Keratinocyte (primary cell): ENCODE data around the gene SHLD2. TPM values are rescaled to one million over a fixed set of nuclear protein-coding genes. Genes with fewer than 3 reads are reported as not detected.
"Not testable (repeated sequence)": the region's sequence is repeated elsewhere in the genome, so short reads cannot be mapped to it uniquely, and the experiment has no call there.

Source experiments
- DNase-seq: peaks from one replicate; pipeline ENCODE4 v3.0.0-alpha.2; 2011; ENCODE audit warnings: low read depth, missing footprints, low spot score
- FAIRE-seq: peaks from 2 replicates; lab custom pipeline; 2011; peaks lifted over from hg19 to GRCh38; lab: Jason Lieb, UNC
- H2AFZ ChIP-seq: 2 replicates; pipeline ENCODE4 v1.6.0; 2012; ENCODE audit warnings: low read length, control low read depth, inconsistent platforms; ENCODE audit not compliant: control insufficient read depth
- H3K27ac ChIP-seq: 2 replicates; pipeline ENCODE4 v1.5.1; 2011; ENCODE audit warnings: low read length; ENCODE audit not compliant: control insufficient read depth, insufficient read depth
- H3K27me3 ChIP-seq: 3 replicates; pipeline ENCODE4 v1.6.0; 2011; ENCODE audit warnings: low read length; ENCODE audit not compliant: control insufficient read depth, insufficient read depth; ENCODE audit errors: extremely low read depth
- H3K36me3 ChIP-seq, 2 experiments: 2 replicates in 1 of 2; 3 replicates in 1 of 2; pipeline ENCODE4 v1.5.1; 2011; ENCODE audit warnings: low read length in 2 of 2, mild to moderate bottlenecking in 1 of 2; ENCODE audit not compliant: control insufficient read depth in 2 of 2, insufficient read depth in 2 of 2; ENCODE audit errors: extremely low read depth in 1 of 2
- H3K4me1 ChIP-seq: 3 replicates; pipeline ENCODE4 v1.5.1; 2011; ENCODE audit warnings: low read length; ENCODE audit not compliant: control insufficient read depth, insufficient read depth; ENCODE audit errors: extremely low read depth
- H3K4me2 ChIP-seq: 3 replicates; pipeline ENCODE4 v1.6.0; 2011; ENCODE audit warnings: low read depth, low read length; ENCODE audit not compliant: control insufficient read depth, insufficient read depth; ENCODE audit errors: extremely low read depth
- H3K4me3 ChIP-seq, 3 experiments: fragments of 200-600 bp in 1 of 3; sonication (generic) in 1 of 3; 2 replicates in 2 of 3; 3 replicates in 1 of 3; pipeline ENCODE4 v1.5.1; 2011 to 2016; ENCODE audit warnings: low read length in 3 of 3, mild to moderate bottlenecking in 3 of 3, control low read depth in 2 of 3, inconsistent platforms in 1 of 3, low read depth in 1 of 3, mixed read lengths in 1 of 3, mixed run types in 1 of 3, moderate library complexity in 1 of 3; ENCODE audit not compliant: control insufficient read depth in 2 of 3, insufficient read depth in 2 of 3; ENCODE audit errors: extremely low read depth in 1 of 3
- H3K79me2 ChIP-seq: 2 replicates; pipeline ENCODE4 v1.6.0; 2012; ENCODE audit warnings: low read length; ENCODE audit not compliant: control insufficient read depth, insufficient read depth
- H3K9ac ChIP-seq: 3 replicates; pipeline ENCODE4 v1.6.0; 2011; ENCODE audit warnings: low read length; ENCODE audit not compliant: control insufficient read depth, insufficient read depth; ENCODE audit errors: extremely low read depth
- H3K9me1 ChIP-seq: 3 replicates; pipeline ENCODE4 v1.6.0; 2011; ENCODE audit warnings: low read length; ENCODE audit not compliant: control insufficient read depth, insufficient read depth; ENCODE audit errors: extremely low read depth
- H3K9me3 ChIP-seq: 2 replicates; pipeline ENCODE4 v1.5.1; 2012; ENCODE audit warnings: low read depth, low read length; ENCODE audit not compliant: control insufficient read depth
- H4K20me1 ChIP-seq: 3 replicates; pipeline ENCODE4 v1.6.0; 2011; ENCODE audit warnings: low read length; ENCODE audit not compliant: control insufficient read depth, insufficient read depth; ENCODE audit errors: extremely low read depth
- dilution Hi-C: fragments of 300-500 bp; cut with MboI; formaldehyde crosslinking; loops from one replicate; pipeline ENCODE4 v1.7.0; 2020; ENCODE audit warnings: low sequenced_read_pairs; ENCODE audit not compliant: extremely low pct_ligation_motif_present
- polyA plus RNA-seq, 5 experiments: library from polyadenylated mRNA; depleted of rRNA in 3 of 5; stranded (reverse) in 3 of 5; stranded (forward) in 1 of 5; unstranded in 1 of 5; fragments of >200 nt; gene quantifications; 1 replicate in 1 of 5; 2 replicates in 3 of 5; 3 replicates in 1 of 5; pipeline versions ENCODE4 v1.2.1 to v1.2.3, GENCODE V29; 2011 to 2012; ENCODE audit warnings: missing spikeins in 2 of 5, low read depth in 1 of 5, low replicate concordance in 1 of 5

SHLD2 gene
- polyA plus RNA-seq, 1 donor (not counting 4 experiments of a cell fraction or from before 2014, with no cell fraction given) = 15.8 TPM

DNA sequence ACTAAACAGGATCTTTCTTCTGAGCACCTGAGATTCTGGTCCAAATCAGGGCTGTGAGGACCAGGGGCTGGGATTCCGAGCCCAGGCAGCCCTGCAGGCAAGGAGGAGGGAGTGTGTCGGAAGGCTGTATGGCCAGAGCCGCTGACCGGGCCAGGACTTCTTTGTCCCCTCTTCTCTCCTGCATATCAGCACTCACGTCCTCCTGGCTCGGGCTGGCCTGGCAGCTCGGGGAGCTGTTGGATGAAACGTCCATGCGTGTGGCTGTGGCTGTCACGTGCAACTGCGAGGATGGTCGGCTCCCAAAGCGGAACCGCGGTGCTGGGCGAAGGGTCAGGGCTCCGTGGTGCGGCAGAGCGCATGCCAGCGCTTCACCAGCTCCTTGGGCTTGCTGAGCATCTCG, 118.8 kb downstream of the SHLD2 start:
- H3K9me3 ChIP-seq, H3K4me3 ChIP-seq, H3K4me1 ChIP-seq, dilution Hi-C loops, H3K9ac ChIP-seq, H3K79me2 ChIP-seq, H3K36me3 ChIP-seq, H4K20me1 ChIP-seq, H3K9me1 ChIP-seq, H3K27me3 ChIP-seq, H3K4me2 ChIP-seq, FAIRE-seq, H3K27ac ChIP-seq, DNase-seq, H2AFZ ChIP-seq: not testable (repeated sequence)

DNA sequence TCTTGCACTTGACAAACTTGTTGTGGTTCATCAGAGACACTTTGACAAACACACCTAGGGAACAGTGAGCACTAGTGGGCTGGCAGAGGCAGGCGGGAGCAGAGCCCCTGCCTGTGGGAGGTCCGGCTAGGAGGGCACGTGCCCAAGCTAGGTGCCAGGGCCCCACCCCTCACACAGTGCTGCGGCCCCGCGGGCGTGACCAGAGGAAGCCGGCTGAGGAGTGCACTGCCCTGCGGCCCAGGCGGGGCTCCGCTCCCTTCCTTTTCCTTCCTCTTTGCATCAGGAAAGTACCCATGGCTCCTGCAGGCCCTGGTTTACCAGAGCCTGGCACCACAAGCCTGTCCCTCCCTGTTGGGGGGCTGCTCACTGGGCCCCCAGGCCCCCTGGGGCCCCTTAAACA, 121.1 kb downstream of the SHLD2 start:
- DNase-seq, H3K4me3 ChIP-seq, FAIRE-seq, H4K20me1 ChIP-seq, H3K79me2 ChIP-seq, H3K36me3 ChIP-seq, H2AFZ ChIP-seq, H3K27ac ChIP-seq, H3K9ac ChIP-seq, H3K4me2 ChIP-seq, H3K4me1 ChIP-seq, H3K9me1 ChIP-seq, H3K9me3 ChIP-seq, H3K27me3 ChIP-seq, dilution Hi-C loops: not testable (repeated sequence)

DNA sequence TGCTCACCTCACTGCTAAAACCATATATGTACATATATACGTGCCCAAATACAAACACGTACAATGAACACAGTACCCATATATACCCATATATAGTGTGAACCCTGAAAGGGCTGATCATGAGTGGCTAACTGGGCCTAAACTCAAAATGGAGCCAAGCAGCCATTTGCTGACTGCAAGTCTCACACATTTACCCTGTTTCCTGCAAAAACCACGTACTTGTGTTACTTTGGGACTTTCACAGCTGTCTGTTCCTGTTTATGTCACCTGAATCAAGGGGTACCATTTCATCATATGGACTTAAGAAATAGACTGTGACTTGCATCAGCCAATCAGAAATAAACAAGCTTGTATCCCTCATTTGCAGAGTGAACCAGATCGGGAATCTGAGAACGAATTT, 124.4 kb downstream of the SHLD2 start:
- DNase-seq, H3K79me2 ChIP-seq, H2AFZ ChIP-seq, H3K9me3 ChIP-seq, H3K36me3 ChIP-seq, H3K9me1 ChIP-seq, H4K20me1 ChIP-seq, H3K9ac ChIP-seq, H3K27ac ChIP-seq, H3K4me1 ChIP-seq, dilution Hi-C loops, H3K27me3 ChIP-seq, H3K4me2 ChIP-seq, H3K4me3 ChIP-seq, FAIRE-seq: not testable (repeated sequence)

DNA sequence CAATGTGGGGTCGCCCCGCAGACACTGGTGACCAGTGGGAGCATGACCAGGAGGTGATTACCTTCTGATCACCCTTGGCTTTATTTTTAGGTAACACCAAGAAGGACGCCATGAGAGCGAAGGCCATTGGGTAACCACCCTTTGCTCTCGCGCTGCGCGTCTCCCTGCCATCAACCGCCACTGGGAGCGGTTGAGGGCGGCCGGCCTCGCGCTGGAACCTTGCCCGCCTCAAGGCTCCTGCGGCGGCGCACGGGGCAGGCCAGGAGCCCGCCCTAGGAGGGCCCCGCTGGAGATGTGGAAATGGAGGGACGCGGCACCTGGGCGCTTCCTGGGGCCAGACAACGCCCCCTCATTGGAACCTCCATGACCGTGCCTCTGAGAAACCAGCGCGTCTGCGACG, 127.8 kb downstream of the SHLD2 start:
- H3K27ac ChIP-seq, H3K9me3 ChIP-seq, H3K79me2 ChIP-seq, FAIRE-seq, H3K9ac ChIP-seq, dilution Hi-C loops, H3K27me3 ChIP-seq, DNase-seq, H3K4me1 ChIP-seq, H4K20me1 ChIP-seq, H3K4me2 ChIP-seq, H2AFZ ChIP-seq, H3K9me1 ChIP-seq, H3K4me3 ChIP-seq, H3K36me3 ChIP-seq: not testable (repeated sequence)

DNA sequence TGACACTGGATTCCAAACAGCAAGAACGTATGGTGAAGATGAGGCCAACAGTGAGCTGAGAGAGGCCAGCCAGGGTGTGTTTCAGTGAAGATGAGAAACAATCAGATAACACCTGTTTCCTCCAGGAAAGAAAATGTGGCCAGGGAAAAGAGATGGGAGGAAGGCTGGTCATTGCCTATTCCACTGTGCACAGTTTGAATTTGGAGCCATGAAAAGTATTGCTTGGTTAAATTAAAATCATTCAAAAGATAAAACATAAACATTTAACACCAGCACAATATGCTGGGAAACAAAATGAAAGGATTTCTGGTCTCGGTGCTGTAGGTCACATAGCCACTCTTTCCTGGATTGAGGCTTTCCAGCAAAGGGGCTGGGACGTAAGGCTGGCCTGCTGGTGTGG, 130.1 kb downstream of the SHLD2 start, which contains the start of gene NUTM2A:
NUTM2A (plus strand) TSS at position 301 of the 400 bp plus-strand sequence. CDS start 383 bp downstream, outside the sequence.
- H3K9ac ChIP-seq, H3K79me2 ChIP-seq, H3K27me3 ChIP-seq, H3K9me1 ChIP-seq, H3K4me1 ChIP-seq, FAIRE-seq, DNase-seq, H3K27ac ChIP-seq, H3K4me3 ChIP-seq, H3K36me3 ChIP-seq, H4K20me1 ChIP-seq, H3K9me3 ChIP-seq, H3K4me2 ChIP-seq, dilution Hi-C loops, H2AFZ ChIP-seq: not testable (repeated sequence)
